Measurements from ENCODE around the gene PTPN13.

DNA sequence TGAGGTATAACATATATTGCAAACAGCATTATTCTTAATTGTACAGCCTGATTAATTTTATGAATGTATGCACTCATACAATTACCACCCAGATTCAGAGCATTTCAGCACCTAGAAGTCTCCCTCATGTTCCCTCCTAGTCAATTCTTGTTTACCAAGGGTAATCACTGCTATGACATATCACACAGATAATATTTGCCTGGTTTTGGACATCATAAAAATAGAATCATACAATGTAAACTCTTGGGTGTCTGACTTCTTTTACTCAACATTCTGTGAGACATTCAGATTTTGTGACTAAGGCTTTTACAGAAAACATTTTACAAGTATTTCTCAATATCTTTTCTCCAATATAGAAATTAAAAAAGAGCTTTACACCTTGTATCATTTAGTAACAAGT is 66.9 kb downstream of the PTPN13 start:
- TF ChIP-seq, protein P1, sequence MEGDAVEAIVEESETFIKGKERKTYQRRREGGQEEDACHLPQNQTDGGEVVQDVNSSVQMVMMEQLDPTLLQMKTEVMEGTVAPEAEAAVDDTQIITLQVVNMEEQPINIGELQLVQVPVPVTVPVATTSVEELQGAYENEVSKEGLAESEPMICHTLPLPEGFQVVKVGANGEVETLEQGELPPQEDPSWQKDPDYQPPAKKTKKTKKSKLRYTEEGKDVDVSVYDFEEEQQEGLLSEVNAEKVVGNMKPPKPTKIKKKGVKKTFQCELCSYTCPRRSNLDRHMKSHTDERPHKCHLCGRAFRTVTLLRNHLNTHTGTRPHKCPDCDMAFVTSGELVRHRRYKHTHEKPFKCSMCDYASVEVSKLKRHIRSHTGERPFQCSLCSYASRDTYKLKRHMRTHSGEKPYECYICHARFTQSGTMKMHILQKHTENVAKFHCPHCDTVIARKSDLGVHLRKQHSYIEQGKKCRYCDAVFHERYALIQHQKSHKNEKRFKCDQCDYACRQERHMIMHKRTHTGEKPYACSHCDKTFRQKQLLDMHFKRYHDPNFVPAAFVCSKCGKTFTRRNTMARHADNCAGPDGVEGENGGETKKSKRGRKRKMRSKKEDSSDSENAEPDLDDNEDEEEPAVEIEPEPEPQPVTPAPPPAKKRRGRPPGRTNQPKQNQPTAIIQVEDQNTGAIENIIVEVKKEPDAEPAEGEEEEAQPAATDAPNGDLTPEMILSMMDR (IDR thresholded peaks at IDR 0.05), result no peak
- no peak for TF ChIP-seq POLR2A (IDR thresholded peaks at IDR 0.05)
